Naive thymus-derived CD8-positive, alpha-beta T cell (primary cell): ENCODE measurements around the gene ASMTL. TPM values are rescaled to one million over a fixed set of nuclear protein-coding genes. Genes with fewer than 3 reads are reported as not detected.
"Not testable (repeated sequence)": the region's sequence is repeated elsewhere in the genome, so short reads cannot be mapped to it uniquely, and the experiment has no call there.

Source experiments
- ATAC-seq, 2 donors: fragments of 150-1000 bp; cut with Tn5 transposase in 1 of 2; sonication (Bioruptor Pico), chemical (Tn5 transposase) in 1 of 2; 1 replicate in 1 of 2; 2 replicates in 1 of 2; pipeline ENCODE4 v1.10.0; 2021; ENCODE audit warnings: mild to moderate bottlenecking in 2 of 2, moderate library complexity in 2 of 2
- POLR2A ChIA-PET: fragments of 350-600 bp; sonication (Branson Sonifier 250); formaldehyde crosslinking; loops from one replicate; lab custom pipeline; 2021; ENCODE audit warnings: antibody characterized with exemption; lab: Charles Lee
- DNase-seq, 10 donors: peaks; one replicate each; pipeline versions ENCODE4 v3.0.0 to v3.0.0-alpha.2; 2020 to 2022
- H3K27ac Mint-ChIP-seq, 10 donors: one replicate each; pipeline ENCODE4 v1.8.0; 2020 to 2022; ENCODE audit warnings: mild to moderate bottlenecking in 10 of 10, mixed read lengths in 10 of 10, moderate library complexity in 4 of 10, inconsistent platforms in 1 of 10
- H3K27me3 Mint-ChIP-seq, 5 donors: one replicate each; pipeline ENCODE4 v1.8.0; 2021 to 2022; ENCODE audit warnings: mixed read lengths in 5 of 5
- H3K36me3 Mint-ChIP-seq, 3 donors: one replicate each; pipeline ENCODE4 v1.8.0; 2020 to 2022; ENCODE audit warnings: mixed read lengths in 3 of 3, mild to moderate bottlenecking in 2 of 3, inconsistent platforms in 1 of 3
- H3K4me1 Mint-ChIP-seq, 4 donors: one replicate each; pipeline ENCODE4 v1.8.0; 2021 to 2022; ENCODE audit warnings: mixed read lengths in 4 of 4
- H3K4me3 Mint-ChIP-seq, 10 donors: one replicate each; pipeline ENCODE4 v1.8.0; 2020 to 2022; ENCODE audit warnings: mild to moderate bottlenecking in 10 of 10, mixed read lengths in 10 of 10, moderate library complexity in 6 of 10, inconsistent platforms in 1 of 10
- H3K9me3 Mint-ChIP-seq, 9 donors: one replicate each; pipeline ENCODE4 v1.8.0; 2020 to 2022; ENCODE audit warnings: mixed read lengths in 9 of 9, mild to moderate bottlenecking in 3 of 9, inconsistent platforms in 1 of 9, moderate library complexity in 1 of 9
- polyA plus RNA-seq, 3 donors: library from polyadenylated mRNA; unstranded; fragments of 300-500 nt; fragmentation: Illumina TruSeq; gene quantifications; one replicate each; pipeline ENCODE4 v1.2.3, GENCODE V29; 2021
- total RNA-seq, 8 experiments: library from RNA in 2 of 8; stranded (reverse) in 2 of 8; gene quantifications; one replicate each; pipeline ENCODE4 v1.2.3 and lab custom pipeline; 2021 to 2026

ASMTL gene
- total and polyA plus RNA-seq, 5 experiments from 2014 or later, result 24.9 to 43.6 (median 37.8) TPM

- Mint-ChIP-seq H3K4me1 (peaks cover 18 to 36% (median 27%) of the 10 kb centered on the region in 4 donors), H3K9me3 (peaks cover 0 to 9% (median 0%) of the 10 kb centered on the region in 9 donors), H3K4me3 (no peak overlapping the region), H3K27ac (peak overlapping the region in 8 of 10 donors; percentile 29 to 92 (median 66)), H3K36me3 (peaks cover 10 to 63% (median 20%) of the 10 kb centered on the region in 3 donors), H3K27me3 (no peaks in the 10 kb centered on the region)
- no peak for DNase-seq
- POLR2A ChIA-PET, result no interaction called here
- ATAC-seq, result no peak
Measured at GRCh38 chrX:1488745-1489144, 36.0 kb upstream of the ASMTL start.

- DNase-seq, result no peak
- ATAC-seq, result no peak
- H3K4me3 Mint-ChIP-seq, result no peak overlapping the region
- H3K27me3 Mint-ChIP-seq, result no peaks in the 10 kb centered on the region
- POLR2A ChIA-PET, result no interaction called here
- H3K27ac Mint-ChIP-seq, result peak overlapping the region in 7 of 10 donors; percentile 29 to 92 (median 68)
- peaks cover 10 to 62% (median 20%) of the 10 kb centered on the region in 3 donors for H3K36me3 Mint-ChIP-seq
- H3K4me1 Mint-ChIP-seq, result peaks cover 12 to 36% (median 24%) of the 10 kb centered on the region in 4 donors
- peaks cover 0 to 9% (median 0%) of the 10 kb centered on the region in 9 donors for H3K9me3 Mint-ChIP-seq
Measured at GRCh38 chrX:1488141-1488540, 35.4 kb upstream of the ASMTL start.

- Mint-ChIP-seq H3K4me1 (peaks cover 5 to 35% (median 23%) of the 10 kb centered on the region in 4 donors), H3K27ac (peak overlapping the region; percentile 32 to 89 (median 75))
- ATAC-seq, result no peak
Measured at GRCh38 chrX:1487401-1487800, 34.7 kb upstream of the ASMTL start.

DNA sequence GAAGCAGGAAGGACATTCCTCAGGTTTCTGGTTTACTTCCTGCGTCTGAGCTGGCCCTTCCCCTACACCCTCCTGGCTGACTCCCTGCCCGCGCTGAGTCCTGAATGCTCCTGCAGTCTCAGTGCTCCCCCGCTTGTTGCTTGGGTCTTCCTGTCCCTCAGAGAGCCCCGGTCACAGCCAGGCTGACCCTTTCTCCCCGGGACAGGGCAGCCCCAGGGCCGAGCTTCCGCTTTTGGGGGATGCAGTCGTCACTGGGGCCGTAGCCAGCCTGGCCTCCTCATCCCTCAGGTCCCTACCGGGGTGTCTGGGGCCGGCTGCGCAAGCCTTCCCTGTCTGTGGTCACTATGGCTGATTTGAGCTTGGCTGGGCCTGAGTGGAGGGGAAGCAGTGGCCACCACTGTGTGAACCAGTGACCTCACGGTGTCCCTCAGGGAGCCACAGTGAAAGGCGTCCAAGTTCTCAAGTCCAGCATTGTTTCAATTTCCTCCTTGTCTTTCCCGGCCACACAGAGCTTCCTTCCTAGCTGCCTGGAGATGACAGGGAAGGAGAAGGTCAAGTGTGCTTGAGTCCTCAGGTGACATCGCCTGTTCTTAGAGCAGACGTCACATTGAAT lies 34.1 kb upstream of the ASMTL start:
- DNase-seq, result no peak
- Mint-ChIP-seq H3K4me1 (peaks cover 6 to 37% (median 25%) of the 10 kb centered on the region in 4 donors), H3K9me3 (peaks cover 0 to 8% (median 0%) of the 10 kb centered on the region in 9 donors), H3K36me3 (peaks cover 7 to 54% (median 12%) of the 10 kb centered on the region in 3 donors), H3K27ac (peak overlapping the region; percentile 48 to 89 (median 75)), H3K27me3 (no peaks in the 10 kb centered on the region), H3K4me3 (peak overlapping the region in 1 of 10 donors; percentile 19)
- POLR2A ChIA-PET, result no interaction called here
- ATAC-seq, result no peak

More at GRCh38 chrX:1487401-1487800, 34.7 kb upstream of the ASMTL start:
- H3K9me3 Mint-ChIP-seq, result peaks cover 0 to 9% (median 0%) of the 10 kb centered on the region in 9 donors
- POLR2A ChIA-PET, result no interaction called here
- no peaks in the 10 kb centered on the region for H3K27me3 Mint-ChIP-seq
- H3K4me3 Mint-ChIP-seq, result peak overlapping the region in 1 of 10 donors; percentile 19
- no peak for DNase-seq
- peaks cover 10 to 59% (median 17%) of the 10 kb centered on the region in 3 donors for H3K36me3 Mint-ChIP-seq

DNA sequence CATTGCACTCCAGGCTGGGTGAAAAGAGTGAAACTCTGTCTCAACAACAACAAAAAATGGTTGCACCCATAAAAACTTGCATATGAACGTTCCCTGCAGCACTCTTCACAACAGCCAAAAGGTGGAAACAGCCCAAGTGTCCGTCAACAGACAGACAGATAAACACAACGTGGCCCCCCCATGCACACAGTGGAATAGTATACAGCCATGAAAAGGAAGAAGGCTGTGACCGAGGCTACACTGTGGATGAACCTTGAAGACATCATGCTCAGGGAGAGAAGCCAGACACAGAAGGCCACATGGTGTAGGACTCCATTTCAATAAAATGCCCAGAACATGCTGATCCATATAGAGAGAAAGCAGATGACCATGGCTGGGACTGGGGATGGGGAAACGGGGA lies 33.5 kb upstream of the ASMTL start:
- POLR2A ChIA-PET, result no interaction called here
- H3K27me3 Mint-ChIP-seq, result no peaks in the 10 kb centered on the region
- no peak for ATAC-seq
- H3K4me3 Mint-ChIP-seq, result no peak overlapping the region
- H3K36me3 Mint-ChIP-seq, result peaks cover 1 to 50% (median 7%) of the 10 kb centered on the region in 3 donors
- H3K4me1 Mint-ChIP-seq, result peaks cover 13 to 41% (median 27%) of the 10 kb centered on the region in 4 donors
- H3K9me3 Mint-ChIP-seq, result peaks cover 0 to 1% (median 0%) of the 10 kb centered on the region in 9 donors
- no peak for DNase-seq
- peak overlapping the region in 8 of 10 donors; percentile 18 to 89 (median 56) for H3K27ac Mint-ChIP-seq

DNA sequence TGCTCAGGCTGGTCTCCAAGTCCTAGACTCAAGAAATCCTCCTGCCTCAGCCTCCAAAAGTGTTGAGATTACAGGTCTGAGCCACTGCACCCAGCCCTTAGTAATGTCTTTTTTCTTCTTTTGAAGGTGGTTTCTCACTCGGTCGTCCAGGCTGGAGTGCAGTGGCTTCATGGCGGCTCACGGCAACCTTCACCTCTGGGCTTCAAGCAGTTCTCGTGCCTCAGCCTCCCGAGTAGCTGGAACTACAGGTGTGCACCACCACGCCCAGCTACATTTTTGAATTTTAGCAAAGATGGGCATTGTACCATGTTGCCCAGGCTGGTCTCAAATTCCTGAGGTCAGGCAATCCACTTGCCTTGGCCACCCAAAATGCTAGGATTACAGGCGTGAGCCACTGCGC lies 32.3 kb upstream of the ASMTL start:
- POLR2A ChIA-PET, result no interaction called here
- ATAC-seq (no peak), DNase-seq (no peak)
- Mint-ChIP-seq H3K36me3 (peaks cover 0 to 53% (median 7%) of the 10 kb centered on the region in 3 donors), H3K4me3 (no peak overlapping the region), H3K9me3 (no peaks in the 10 kb centered on the region), H3K27ac (peak overlapping the region in 4 of 10 donors; percentile 41 to 86 (median 78)), H3K27me3 (no peaks in the 10 kb centered on the region), H3K4me1 (peaks cover 17 to 51% (median 36%) of the 10 kb centered on the region in 4 donors)

GRCh38 chrX:1484638-1485019 lies 31.9 kb upstream of the ASMTL start:
- Mint-ChIP-seq H3K27ac (peak overlapping the region in 9 of 10 donors; percentile 37 to 89 (median 80)), H3K36me3 (peaks cover 3 to 57% (median 11%) of the 10 kb centered on the region in 3 donors), H3K4me1 (peaks cover 19 to 55% (median 40%) of the 10 kb centered on the region in 4 donors), H3K4me3 (no peak overlapping the region), H3K9me3 (peaks cover 0 to 3% (median 2%) of the 10 kb centered on the region in 9 donors), H3K27me3 (no peaks in the 10 kb centered on the region)
- POLR2A ChIA-PET, result no interaction called here
- ATAC-seq (no peak), DNase-seq (no peak)

GRCh38 chrX:1483843-1484637 lies 31.3 kb upstream of the ASMTL start:
- DNase-seq, result peak in 1 of 10 donors; percentile 12
- Mint-ChIP-seq H3K4me1 (peaks cover 22 to 60% (median 45%) of the 10 kb centered on the region in 4 donors), H3K27me3 (no peaks in the 10 kb centered on the region), H3K9me3 (peaks cover 0 to 9% (median 4%) of the 10 kb centered on the region in 9 donors), H3K4me3 (peak overlapping the region in 2 of 10 donors; percentile 4 to 24), H3K27ac (peak overlapping the region; percentile 56 to 92 (median 88)), H3K36me3 (peaks cover 8 to 60% (median 17%) of the 10 kb centered on the region in 3 donors)
- ATAC-seq, result no peak
- POLR2A ChIA-PET, result no interaction called here

DNA sequence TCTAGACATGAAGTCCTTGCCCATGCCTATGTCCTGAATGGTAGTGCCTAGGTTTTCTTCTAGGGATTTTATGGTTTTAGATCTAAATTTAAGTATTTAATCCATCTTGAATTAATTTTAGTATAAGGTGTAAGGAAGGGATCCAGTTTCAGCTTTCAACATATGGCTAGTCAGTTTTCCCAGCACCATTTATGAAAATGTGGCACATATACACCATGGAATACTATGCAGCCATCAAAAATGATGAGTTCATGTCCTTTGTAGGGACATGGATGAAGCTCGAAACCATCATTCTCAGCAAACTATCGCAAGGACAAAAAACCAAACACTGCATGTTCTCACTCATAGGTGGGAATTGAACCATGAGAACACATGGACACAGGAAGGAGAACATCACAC lies 29.8 kb upstream of the ASMTL start:
- ATAC-seq, POLR2A ChIA-PET, H3K27me3 Mint-ChIP-seq, DNase-seq: not testable (repeated sequence)
- Mint-ChIP-seq H3K4me1 (peaks cover 27 to 70% (median 56%) of the 10 kb centered on the region in 4 donors), H3K9me3 (peaks cover 0 to 10% (median 5%) of the 10 kb centered on the region in 9 donors), H3K36me3 (peaks cover 13 to 59% (median 28%) of the 10 kb centered on the region in 3 donors), H3K4me3 (peak overlapping the region; percentile 79 to 90 (median 85)), H3K27ac (peak overlapping the region; percentile 94 to 99 (median 98))

DNA sequence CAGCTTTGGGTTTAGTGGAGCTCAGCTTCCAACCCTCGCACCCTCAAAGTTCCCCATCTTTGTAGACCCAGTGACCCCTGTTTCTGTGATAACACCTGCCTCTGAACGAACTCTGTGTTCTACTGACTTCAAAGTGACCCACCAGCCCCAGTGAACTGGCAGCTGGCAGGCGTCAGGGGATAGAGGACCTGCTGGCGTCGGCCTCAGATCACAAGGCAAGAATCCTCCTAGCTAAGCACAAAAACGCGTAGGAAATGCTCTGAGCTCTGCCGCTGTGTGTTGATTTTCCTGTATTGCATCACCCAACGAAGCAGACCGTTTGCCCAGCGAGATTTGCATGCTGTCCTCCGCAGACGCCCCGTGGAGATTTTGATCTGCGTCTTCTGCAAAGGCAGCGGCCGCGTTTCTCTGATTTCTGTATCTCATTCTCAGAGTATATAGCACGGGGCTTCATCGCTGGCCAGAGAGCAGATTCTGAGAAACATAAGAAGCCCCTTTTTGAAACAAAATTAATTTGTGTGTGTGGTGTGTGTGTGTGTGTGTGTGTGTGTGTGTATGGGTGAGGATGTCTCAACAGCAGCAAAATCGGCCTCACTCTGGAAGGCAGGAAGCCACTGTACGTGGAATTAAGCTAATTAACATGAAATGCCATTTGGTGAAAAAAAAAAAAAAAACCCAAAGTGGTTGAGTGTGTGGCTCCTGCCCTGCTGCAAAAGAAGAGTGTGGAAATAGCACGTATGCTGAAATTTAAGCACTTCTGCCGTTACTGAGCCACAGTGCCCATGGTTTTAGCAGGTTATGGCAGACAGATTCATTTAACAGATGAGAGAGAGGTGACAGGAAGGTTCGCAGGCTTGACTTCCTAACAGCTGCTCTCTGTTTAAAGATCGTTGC lies 29.2 kb upstream of the ASMTL start:
- POLR2A ChIA-PET, result no interaction called here
- DNase-seq, result peak; percentile 41 to 90 (median 84)
- ATAC-seq, result peak; percentile 90
- peak overlapping the region; percentile 79 to 90 (median 85) for H3K4me3 Mint-ChIP-seq
- peaks cover 0 to 10% (median 5%) of the 10 kb centered on the region in 9 donors for H3K9me3 Mint-ChIP-seq
- peaks cover 30 to 72% (median 60%) of the 10 kb centered on the region in 4 donors for H3K4me1 Mint-ChIP-seq
- peaks cover 13 to 57% (median 32%) of the 10 kb centered on the region in 3 donors for H3K36me3 Mint-ChIP-seq
- no peaks in the 10 kb centered on the region for H3K27me3 Mint-ChIP-seq
- H3K27ac Mint-ChIP-seq, result peak overlapping the region; percentile 94 to 99 (median 98)

GRCh38 chrX:1480082-1480785 lies 27.5 kb upstream of the ASMTL start:
- peaks cover 34 to 86% (median 68%) of the 10 kb centered on the region in 4 donors for H3K4me1 Mint-ChIP-seq
- H3K4me3 Mint-ChIP-seq, result peak overlapping the region in 8 of 10 donors; percentile 28 to 89 (median 56)
- peaks cover 16 to 52% (median 30%) of the 10 kb centered on the region in 3 donors for H3K36me3 Mint-ChIP-seq
- no peak for DNase-seq
- POLR2A ChIA-PET, result no interaction called here
- H3K27me3 Mint-ChIP-seq, result no peaks in the 10 kb centered on the region
- peaks cover 0 to 15% (median 5%) of the 10 kb centered on the region in 9 donors for H3K9me3 Mint-ChIP-seq
- peak overlapping the region; percentile 93 to 99 (median 98) for H3K27ac Mint-ChIP-seq
- ATAC-seq, result no peak
